ENCODE measurements around the gene OR2V1.
"Not testable (repeated sequence)": the region's sequence is repeated elsewhere in the genome, so short reads cannot be mapped to it uniquely, and the experiment has no call there.

The OR2V1 gene

DNA sequence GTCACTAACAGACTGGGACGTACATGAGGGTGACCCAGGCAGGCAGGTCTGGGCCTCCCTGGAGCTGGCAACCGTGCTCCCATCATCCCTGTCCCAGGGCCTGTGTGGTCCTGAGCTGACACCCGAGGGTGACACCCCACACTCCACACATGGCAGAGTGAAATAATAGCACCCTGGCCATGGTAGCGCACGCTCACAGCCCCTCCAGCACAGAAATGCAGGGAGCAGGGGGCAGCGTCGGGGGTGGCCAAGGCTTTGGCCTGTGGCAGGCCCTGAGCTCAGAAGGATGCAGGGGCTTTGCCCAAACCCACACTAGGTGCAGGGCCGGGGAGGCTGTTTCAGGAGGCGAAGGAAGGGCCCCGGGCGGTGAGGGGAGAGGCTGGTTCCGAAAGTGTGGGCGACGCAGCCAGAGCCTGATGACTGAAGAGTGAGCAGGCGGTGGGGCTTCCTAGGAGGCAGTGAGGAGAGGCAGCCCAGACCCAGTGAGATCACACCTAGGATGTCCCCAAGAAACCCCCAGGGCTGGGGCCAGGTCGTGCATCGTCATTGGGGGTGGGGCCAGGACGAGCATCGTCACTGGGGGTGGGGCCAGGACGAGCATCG is 29.3 kb upstream of the OR2V1 start:
- DNase-seq (ENCODE audit: low spot score): peak; percentile 61

DNA sequence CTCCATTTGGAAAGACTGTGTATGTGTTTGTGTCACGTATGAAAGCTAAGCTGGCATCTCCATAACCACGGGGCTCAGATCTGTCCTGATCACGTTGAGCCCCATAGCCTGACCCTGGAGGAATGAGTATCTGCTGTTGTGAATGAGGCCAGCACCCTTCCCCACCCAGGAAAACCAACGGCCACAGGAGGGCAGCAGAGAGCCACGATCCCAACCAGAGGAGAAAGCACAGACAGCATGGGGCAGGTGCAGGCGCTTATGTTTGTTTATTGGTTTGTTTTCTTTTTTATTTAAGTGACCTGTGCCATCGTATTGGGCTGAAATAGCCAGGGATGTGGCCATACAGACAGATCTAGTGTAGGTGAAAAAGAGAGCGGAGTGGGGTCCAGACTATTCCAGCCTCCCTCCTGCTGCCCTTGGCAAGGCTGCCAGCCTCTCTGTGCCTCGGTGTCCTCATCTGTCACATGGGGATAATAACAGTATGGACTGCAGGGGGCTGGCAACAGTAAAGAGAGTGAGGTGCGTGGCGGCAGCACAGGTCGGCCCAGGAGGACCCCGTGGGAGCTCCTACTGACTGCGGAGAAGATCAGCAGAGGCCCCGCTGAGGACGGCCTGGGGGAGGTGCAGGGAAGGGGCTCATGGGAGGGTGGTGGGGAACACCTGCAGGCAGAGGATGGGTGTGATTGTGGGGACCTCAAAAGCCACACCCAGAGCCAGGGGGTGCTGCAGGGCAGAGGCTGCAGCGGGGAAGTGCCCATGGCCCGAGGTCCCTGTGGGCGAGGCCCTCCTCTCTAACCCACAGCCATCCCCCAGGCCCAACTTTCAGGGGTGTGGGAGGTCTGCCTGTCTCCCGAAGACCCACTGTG is 28.6 kb upstream of the OR2V1 start:
- peak; percentile 87 for DNase-seq (ENCODE audit: low spot score)

DNA sequence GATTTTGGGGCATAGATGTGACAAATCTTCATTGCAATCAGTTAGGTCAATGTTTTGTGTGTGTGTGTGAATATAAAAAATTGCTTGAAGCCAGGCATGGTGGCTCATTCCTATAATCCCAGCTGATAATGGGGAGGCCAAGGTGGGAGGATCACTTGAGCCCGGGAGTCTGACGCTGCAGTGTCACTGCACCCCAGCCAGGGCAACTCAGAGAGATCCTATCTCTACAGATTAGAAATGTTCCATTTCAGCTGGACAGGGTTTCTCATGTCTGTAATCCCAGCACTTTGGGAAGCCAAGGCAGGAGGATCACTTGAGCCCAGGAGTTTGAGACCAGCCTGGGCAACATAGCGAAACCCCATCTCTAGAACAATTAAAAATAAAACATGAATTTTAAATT is 27.9 kb upstream of the OR2V1 start:
- DNase-seq (ENCODE audit: low spot score): no peak

DNA sequence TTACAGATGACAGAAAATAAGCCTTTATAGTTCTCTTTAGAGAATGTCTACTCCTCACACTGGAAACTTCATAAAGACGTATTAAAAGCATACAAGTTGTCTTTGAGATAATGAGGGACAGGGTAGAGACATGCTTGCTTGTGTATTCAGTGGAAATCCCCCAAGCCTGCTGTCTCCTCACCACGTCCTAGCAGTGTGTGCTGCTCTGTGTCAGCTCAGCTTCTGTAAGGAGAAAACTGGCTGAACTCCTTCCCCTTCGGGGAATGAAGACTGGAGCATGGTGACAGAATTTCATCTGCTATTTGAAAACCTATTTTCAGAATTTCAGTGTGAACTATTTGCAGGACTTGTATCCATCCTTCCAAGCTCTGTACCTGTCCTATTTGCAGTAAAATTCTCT is 25.8 kb upstream of the OR2V1 start:
- no peak for DNase-seq (ENCODE audit: low spot score)

DNA sequence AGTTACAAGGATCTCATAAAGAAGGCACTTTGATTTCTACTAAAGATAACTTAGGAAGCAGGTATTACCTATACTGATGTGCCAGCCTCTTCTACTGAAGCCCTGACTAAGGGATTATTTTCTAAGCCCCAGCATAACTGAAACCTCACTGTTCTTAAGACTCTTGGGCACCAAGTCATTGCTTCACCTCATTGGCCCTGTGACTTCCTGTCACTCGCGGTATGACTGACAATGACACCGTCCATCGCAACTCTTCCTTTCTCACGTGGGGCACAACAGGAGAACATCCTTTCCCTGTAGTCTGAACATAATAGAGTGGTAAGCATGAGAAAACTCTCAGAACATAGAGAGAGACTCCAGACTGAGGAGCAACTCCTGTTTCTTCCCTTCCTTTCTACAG is 22.8 kb upstream of the OR2V1 start:
- no peak for DNase-seq (ENCODE audit: low spot score)

DNA sequence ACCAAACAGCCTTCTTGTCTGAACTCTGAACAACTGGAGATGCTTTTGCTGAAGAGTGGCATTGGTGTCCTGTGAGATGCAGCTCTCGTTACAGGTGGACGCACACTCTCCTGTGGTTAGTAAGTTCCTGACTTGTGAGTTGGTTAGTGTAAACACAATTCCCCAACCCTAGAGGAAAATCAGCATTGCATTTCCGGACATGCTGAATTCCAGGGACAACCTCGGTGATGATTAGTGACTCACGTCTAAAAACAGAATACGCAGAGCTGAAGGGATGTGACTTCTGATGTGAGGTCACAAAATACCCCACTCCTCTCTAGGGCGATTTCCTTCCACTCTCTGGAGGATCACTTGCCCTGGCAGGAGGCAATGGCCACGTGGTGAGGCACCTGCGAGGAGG is 21.4 kb upstream of the OR2V1 start:
- DNase-seq (ENCODE audit: low spot score): peak; percentile 86

- no peak for DNase-seq (ENCODE audit: low spot score)
Measured at GRCh38 chr5:181151146-181151545, 20.2 kb upstream of the OR2V1 start.

GRCh38 chr5:181149806-181150733 is 19.1 kb upstream of the OR2V1 start:
- DNase-seq (ENCODE audit: low spot score): no peak

GRCh38 chr5:181149355-181149754 is 18.4 kb upstream of the OR2V1 start:
- DNase-seq (ENCODE audit: low spot score): no peak

DNA sequence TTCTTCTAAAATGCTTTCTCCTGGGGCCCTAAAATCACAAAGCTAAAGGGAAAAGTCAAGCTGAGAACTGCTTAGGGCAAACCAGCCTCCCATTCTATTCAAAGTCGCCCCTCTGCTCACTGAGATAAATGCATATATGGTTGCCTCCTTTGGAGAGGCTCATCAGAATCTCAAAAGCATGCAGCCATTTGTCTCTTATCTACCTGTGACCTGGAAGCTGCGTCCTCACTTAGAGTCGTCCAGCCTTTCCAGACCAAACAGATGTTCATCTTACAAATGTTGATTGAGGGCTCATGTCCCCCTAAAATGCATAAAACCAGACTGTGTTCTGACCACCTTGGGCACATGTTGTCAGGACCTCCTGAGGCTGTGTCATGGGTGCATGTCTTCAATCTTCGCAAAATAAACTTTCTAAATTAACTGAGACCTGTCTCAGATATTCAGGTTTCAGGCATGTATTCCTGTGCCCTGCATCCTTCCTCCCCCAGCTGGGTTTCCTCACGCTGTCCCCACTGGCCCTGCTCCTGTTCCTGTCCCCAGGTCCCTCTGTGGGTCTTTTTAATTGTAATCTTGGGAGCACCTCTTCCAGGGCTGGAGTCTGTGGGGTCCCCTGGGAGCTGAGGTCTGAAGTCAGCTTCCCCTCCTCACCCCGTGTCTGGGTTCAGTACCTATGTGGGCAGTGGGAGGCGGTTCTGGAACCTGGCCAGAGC is 16.1 kb upstream of the OR2V1 start, which contains the start of gene OR2V2:
Gene OR2V2 (plus strand): TSS at position 660 of the 710 bp plus-strand sequence. CDS start 7,357 bp downstream, outside the sequence.
- not testable (repeated sequence) for DNase-seq (ENCODE audit: low spot score)

GRCh38 chr5:181145133-181145532 is 14.2 kb upstream of the OR2V1 start:
- no peak for DNase-seq (ENCODE audit: low spot score)

- DNase-seq (ENCODE audit: low spot score): no peak
Measured at GRCh38 chr5:181142054-181142453, 11.1 kb upstream of the OR2V1 start.

DNA sequence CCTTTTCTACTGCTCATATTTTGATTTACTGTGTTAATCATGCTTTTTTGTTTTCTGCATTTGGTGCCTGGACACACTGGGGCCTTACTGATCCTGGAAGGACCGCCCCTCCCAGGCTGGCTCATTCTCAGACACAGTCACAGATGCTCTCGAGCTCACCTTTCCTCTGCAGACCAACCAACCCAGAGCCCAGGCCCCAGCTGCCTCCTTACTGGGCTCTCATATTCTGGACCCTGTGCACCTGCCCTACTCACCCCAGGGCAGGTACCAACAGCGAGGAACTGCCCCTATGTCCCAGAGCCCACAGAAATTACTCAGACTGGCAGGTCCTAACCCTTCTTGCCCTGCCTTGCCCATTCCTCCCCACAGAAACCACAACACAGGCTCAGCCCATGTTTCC is 9.8 kb upstream of the OR2V1 start:
- peak; percentile 59 for DNase-seq (ENCODE audit: low spot score)

DNA sequence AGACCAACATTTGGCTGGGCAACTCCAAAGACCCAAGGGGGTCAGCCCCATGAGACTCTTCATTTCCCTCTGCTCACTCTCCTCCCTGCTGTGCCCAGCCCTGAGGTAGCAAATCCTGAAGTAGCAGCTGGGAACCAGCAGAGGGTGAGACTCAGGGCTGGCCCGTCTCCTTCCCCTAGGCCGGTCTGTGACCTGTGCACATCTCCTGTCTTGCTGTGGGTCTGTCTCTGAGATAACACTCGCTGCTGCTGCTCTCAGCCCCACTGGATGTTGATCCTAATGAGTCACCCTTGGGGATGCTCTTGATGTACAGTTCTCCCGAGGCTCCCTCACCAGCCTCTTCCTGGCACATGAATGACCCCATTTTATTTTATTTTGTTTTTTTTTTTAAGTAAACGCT is 7.3 kb upstream of the OR2V1 start:
- no peak for DNase-seq (ENCODE audit: low spot score)

- DNase-seq (ENCODE audit: low spot score): no peak
Measured at GRCh38 chr5:181136361-181136955, 5.5 kb upstream of the OR2V1 start.

DNA sequence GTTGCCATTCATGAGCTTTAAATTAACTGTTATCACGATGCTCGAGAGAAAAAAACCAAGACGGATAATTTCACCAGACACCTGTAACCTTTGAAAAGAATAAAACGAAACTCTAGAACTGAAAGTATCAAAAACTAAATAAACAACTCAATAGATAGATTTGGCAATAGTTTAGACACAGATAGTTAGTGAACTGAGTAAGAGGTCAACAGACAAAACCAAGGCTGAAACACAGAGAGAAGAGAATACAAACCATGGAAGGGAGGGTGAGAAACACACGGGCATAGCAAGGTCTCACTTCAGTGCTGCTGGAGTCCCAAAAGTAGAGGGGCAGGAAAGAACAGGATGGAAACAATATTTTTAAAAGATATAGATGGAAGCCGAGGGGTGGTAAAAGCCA is 3.3 kb upstream of the OR2V1 start:
- DNase-seq (ENCODE audit: low spot score): no peak

- DNase-seq (ENCODE audit: low spot score): no peak
Measured at GRCh38 chr5:181133610-181134231, 2.8 kb upstream of the OR2V1 start.

GRCh38 chr5:181133083-181133482 is 2.1 kb upstream of the OR2V1 start:
- no peak for DNase-seq (ENCODE audit: low spot score)

GRCh38 chr5:181131514-181131913 is 545 bp upstream of the OR2V1 start:
- DNase-seq (ENCODE audit: low spot score): no peak

DNA sequence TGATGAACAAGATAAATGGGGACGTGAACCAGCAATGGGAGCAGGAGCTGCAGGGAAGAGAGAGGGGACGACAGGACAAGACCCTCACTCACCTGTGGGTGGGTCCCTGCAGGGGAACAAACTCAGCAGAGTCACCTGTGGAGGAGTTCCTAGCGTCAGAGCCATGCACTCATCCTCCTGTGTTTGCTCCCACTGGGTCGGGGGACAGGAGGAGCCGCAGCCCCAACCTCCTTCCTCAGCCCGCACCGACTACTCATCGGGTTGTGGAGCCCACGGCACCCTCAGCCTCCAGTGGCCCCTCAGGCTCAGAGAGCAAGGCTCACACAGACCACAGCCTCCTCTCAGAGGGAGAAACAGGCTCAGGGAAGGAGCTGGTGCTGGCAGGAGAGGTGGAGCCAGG is 888 bp downstream of the OR2V1 start:
- not testable (repeated sequence) for DNase-seq (ENCODE audit: low spot score)

- no peak for DNase-seq (ENCODE audit: low spot score)
Measured at GRCh38 chr5:181129601-181130000, 1.4 kb downstream of the OR2V1 start.
